ENCODE results near the gene GALNT2. TPM values are rescaled to one million over a fixed set of nuclear protein-coding genes. Genes with fewer than 3 reads are reported as not detected.

Gene GALNT2
- total RNA-seq, 1 donor from 2014 or later: 129 TPM

DNA sequence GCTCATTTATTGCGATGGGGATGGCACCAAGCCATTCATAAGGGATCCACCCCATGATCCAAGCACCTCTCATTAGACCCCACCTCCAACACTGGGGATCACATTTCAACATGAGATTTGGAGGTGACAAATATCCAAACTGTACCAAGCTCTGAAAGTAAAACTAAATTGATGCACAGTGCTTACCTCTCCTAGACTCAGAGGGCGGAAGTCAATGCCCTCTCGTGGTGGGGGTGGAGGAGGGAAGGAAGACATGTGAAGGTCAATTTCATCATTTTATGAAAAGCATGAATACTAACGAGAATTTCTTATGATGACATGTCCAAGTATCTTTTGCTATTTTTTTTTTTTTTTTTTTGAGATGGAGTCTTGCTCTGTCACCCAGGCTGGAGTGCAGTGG, 239.1 kb downstream of the GALNT2 start:
- peaks cover 0 to 2% of the 10 kb centered on the region in 2 donors for H3K4me1 ChIP-seq
- no peaks in the 10 kb centered on the region for H3K27me3 ChIP-seq
- H3K9me3 ChIP-seq: no peaks in the 10 kb centered on the region
- H3K27ac ChIP-seq: no peak overlapping the region
- intact Hi-C loops (cut with DNase I): loop anchor here (5.0 kb wide), 1 partner anchor 239 kb away; the partner anchor contains the start of gene GALNT2
- DNase-seq (ENCODE audit: low spot score in 2 of 2): no peak
- no peak overlapping the region for H3K4me3 ChIP-seq
- TF ChIP-seq, protein P1, sequence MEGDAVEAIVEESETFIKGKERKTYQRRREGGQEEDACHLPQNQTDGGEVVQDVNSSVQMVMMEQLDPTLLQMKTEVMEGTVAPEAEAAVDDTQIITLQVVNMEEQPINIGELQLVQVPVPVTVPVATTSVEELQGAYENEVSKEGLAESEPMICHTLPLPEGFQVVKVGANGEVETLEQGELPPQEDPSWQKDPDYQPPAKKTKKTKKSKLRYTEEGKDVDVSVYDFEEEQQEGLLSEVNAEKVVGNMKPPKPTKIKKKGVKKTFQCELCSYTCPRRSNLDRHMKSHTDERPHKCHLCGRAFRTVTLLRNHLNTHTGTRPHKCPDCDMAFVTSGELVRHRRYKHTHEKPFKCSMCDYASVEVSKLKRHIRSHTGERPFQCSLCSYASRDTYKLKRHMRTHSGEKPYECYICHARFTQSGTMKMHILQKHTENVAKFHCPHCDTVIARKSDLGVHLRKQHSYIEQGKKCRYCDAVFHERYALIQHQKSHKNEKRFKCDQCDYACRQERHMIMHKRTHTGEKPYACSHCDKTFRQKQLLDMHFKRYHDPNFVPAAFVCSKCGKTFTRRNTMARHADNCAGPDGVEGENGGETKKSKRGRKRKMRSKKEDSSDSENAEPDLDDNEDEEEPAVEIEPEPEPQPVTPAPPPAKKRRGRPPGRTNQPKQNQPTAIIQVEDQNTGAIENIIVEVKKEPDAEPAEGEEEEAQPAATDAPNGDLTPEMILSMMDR (IDR thresholded peaks at IDR 0.05): no peak
- H3K36me3 ChIP-seq: no peaks in the 10 kb centered on the region

DNA sequence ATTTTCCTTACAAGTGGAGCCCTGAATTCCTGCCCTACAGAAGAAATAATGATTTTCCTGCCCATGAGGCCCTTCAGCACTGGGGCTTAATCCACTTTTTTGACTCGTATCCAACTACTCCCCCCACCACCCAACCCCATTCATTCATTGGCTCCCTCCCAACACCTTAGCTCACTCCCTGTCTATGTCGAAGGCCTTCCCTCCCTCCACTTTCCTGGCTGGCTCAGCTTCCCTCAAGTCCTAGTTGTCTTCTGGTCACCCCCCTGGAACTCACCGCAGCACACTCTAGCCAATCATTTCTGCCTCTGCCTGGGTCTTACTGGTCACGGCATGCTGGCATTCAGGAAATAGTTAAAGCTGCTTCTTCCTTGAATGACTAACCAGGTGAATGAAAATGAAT, 240.2 kb downstream of the GALNT2 start:
- no peak for DNase-seq (ENCODE audit: low spot score in 2 of 2)
- intact Hi-C loops (cut with DNase I): loop anchor here (5.0 kb wide), 1 partner anchor 240 kb away; the partner anchor contains the start of gene GALNT2
- Histone ChIP-seq H3K27me3 (no peaks in the 10 kb centered on the region), H3K4me1 (peaks cover 0 to 2% of the 10 kb centered on the region in 2 donors), H3K4me3 (no peak overlapping the region), H3K27ac (no peak overlapping the region), H3K36me3 (no peaks in the 10 kb centered on the region), H3K9me3 (no peaks in the 10 kb centered on the region)
- TF ChIP-seq, protein P1 (IDR thresholded peaks at IDR 0.05): no peak

DNA sequence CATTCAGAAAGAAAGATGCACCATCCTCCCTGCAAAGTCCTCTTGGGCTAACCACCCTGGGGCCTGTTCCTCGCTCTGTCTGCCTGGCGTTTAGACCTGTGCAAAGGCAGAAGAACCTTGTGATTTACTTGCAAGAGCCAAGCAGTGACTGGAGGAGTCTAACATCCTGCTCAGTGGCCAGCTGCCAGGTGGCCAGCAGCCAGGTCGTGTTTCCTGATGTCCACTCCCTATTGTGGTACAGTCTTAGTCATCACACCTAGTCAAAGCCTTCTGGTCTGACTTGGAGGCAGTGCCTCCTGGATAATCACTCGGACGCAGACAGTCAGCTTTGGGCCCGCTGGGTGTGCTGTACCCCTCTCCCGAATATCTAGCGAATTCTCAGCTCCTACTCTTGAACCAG, 241.0 kb downstream of the GALNT2 start:
- no peak overlapping the region for H3K27ac ChIP-seq
- peaks cover 0 to 2% of the 10 kb centered on the region in 2 donors for H3K4me1 ChIP-seq
- TF ChIP-seq, protein P1 (IDR thresholded peaks at IDR 0.05): no peak
- intact Hi-C loops (cut with DNase I): loop anchor here (5.0 kb wide), 1 partner anchor 241 kb away; the partner anchor contains the start of gene GALNT2
- DNase-seq (ENCODE audit: low spot score in 2 of 2): peak in 1 of 2 donors; percentile 78
- no peak overlapping the region for H3K4me3 ChIP-seq
- H3K9me3 ChIP-seq: no peaks in the 10 kb centered on the region
- H3K36me3 ChIP-seq: no peaks in the 10 kb centered on the region
- H3K27me3 ChIP-seq: no peaks in the 10 kb centered on the region

DNA sequence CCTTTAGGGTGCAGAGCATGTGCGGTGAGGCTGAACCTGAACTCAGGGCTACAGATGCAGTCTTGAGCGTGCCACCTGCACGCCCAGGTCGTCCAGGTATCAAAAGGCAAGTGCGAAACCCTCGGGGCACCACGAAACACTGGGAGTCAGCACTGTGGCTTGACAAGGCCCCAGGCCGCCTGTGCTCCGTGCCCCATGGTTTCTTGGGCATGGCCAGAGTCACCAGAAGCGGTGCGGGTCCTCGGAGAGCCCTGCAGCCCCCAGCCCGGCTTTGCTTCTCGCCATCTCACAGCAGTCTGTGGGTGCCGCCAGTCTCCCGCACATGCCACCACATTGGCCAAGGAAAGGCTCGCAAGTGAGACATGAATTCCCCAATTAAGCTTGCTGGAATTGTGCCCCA, 241.8 kb downstream of the GALNT2 start:
- TF ChIP-seq, protein P1 (IDR thresholded peaks at IDR 0.05): no peak
- H3K36me3 ChIP-seq: no peaks in the 10 kb centered on the region
- intact Hi-C loops (cut with DNase I): loop anchor here (5.0 kb wide), 1 partner anchor 242 kb away; the partner anchor contains the start of gene GALNT2
- H3K27ac ChIP-seq: no peak overlapping the region
- no peak overlapping the region for H3K4me3 ChIP-seq
- DNase-seq (ENCODE audit: low spot score in 2 of 2): no peak
- H3K4me1 ChIP-seq: peaks cover 0 to 2% of the 10 kb centered on the region in 2 donors
- H3K9me3 ChIP-seq: no peaks in the 10 kb centered on the region
- H3K27me3 ChIP-seq: no peaks in the 10 kb centered on the region

DNA sequence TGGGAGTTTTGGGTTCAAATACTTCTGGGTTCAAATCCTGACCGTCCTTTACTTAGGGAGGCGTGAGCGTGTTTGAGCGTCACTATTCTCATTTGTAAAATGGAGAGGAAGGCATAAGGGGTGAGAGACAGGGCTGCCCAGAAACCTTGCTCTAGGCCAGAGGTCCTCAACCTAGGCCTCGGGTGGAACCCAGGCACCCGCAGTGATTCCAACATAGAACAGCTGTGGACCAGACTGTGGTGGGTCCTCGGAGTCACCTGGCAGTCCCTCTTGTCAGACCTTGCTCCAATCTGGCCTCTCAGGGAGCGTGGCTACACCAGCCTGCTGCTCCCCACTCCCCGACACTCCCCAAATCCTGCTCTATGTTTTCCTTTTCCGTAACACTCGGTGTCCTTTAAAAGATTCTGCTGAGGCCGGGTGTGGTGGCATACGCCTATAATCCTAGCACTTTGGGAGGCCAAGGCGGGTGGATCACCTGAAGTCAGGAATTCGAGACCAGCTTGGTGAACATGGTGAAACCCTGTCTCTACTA, 242.7 kb downstream of the GALNT2 start:
- H3K27me3 ChIP-seq: no peaks in the 10 kb centered on the region
- no peak overlapping the region for H3K4me3 ChIP-seq
- H3K9me3 ChIP-seq: no peaks in the 10 kb centered on the region
- no peak for DNase-seq (ENCODE audit: low spot score in 2 of 2)
- intact Hi-C loops (cut with DNase I): loop anchor here (1.0 to 5.0 kb wide), 3 partner anchors 92 to 648 kb away; partner anchors contain the start of gene GALNT2
- H3K36me3 ChIP-seq: no peaks in the 10 kb centered on the region
- TF ChIP-seq, protein P1 (IDR thresholded peaks at IDR 0.05): no peak
- peaks cover 0 to 2% of the 10 kb centered on the region in 2 donors for H3K4me1 ChIP-seq
- H3K27ac ChIP-seq: no peak overlapping the region
